GM12872 (cell line): ENCODE data around the gene MSI2.

ENCODE experiments used
- CTCF ChIP-seq: IDR thresholded peaks from 3 replicates; pipeline ENCODE4 v1.5.1; 2011; ENCODE audit warnings: low read depth, mild to moderate bottlenecking, low read length, moderate library complexity; ENCODE audit not compliant: insufficient read depth

Gene MSI2

GRCh38 chr17:57294101-57294500, 37.8 kb downstream of the MSI2 start:
- TF ChIP-seq CTCF, result no peak

- TF ChIP-seq CTCF, result no peak
These were observed 38.5 kb downstream of the MSI2 start for GRCh38 chr17:57294629-57295501.

GRCh38 chr17:57295526-57296023, 39.3 kb downstream of the MSI2 start:
- no peak for TF ChIP-seq CTCF

- no peak for TF ChIP-seq CTCF
These were observed 39.9 kb downstream of the MSI2 start for GRCh38 chr17:57296231-57296630.

- no peak for TF ChIP-seq CTCF
These were observed 42.9 kb downstream of the MSI2 start for GRCh38 chr17:57299176-57299575.

- no peak for TF ChIP-seq CTCF
These were observed 46.6 kb downstream of the MSI2 start for GRCh38 chr17:57302690-57303465.

GRCh38 chr17:57305144-57305728, 48.9 kb downstream of the MSI2 start:
- no peak for TF ChIP-seq CTCF
